Gastroesophageal sphincter (tissue), 3 donors: ENCODE results near the gene ARHGEF33.

ENCODE experiments used
- EP300 ChIP-seq: sonication (generic); formaldehyde crosslinking; IDR thresholded peaks from one replicate; pipeline ENCODE4 v1.6.1; 2017; ENCODE audit warnings: antibody characterized with exemption, mild to moderate bottlenecking
- POLR2A ChIP-seq, 2 donors: fragments of 450-650 bp; IDR thresholded peaks; one replicate each; pipeline ENCODE4 v1.6.1; 2017; ENCODE audit warnings: antibody characterized with exemption in 2 of 2, mild to moderate bottlenecking in 2 of 2, moderate library complexity in 1 of 2
- POLR2AphosphoS5 ChIP-seq: sonication (generic); formaldehyde crosslinking; IDR thresholded peaks from one replicate; pipeline ENCODE4 v1.6.1; 2017; ENCODE audit warnings: antibody characterized with exemption
- TF ChIP-seq, protein P1 (sequence below), 4 experiments: fragments of 200-600 bp in 2 of 4; fragments of 450-650 bp in 2 of 4; sonication (generic) in 1 of 4; IDR thresholded peaks; one replicate each; pipeline ENCODE4 v1.5.1; 2017 to 2019; ENCODE audit warnings: antibody characterized with exemption in 4 of 4, mild to moderate bottlenecking in 2 of 4, moderate library complexity in 2 of 4

DNA sequence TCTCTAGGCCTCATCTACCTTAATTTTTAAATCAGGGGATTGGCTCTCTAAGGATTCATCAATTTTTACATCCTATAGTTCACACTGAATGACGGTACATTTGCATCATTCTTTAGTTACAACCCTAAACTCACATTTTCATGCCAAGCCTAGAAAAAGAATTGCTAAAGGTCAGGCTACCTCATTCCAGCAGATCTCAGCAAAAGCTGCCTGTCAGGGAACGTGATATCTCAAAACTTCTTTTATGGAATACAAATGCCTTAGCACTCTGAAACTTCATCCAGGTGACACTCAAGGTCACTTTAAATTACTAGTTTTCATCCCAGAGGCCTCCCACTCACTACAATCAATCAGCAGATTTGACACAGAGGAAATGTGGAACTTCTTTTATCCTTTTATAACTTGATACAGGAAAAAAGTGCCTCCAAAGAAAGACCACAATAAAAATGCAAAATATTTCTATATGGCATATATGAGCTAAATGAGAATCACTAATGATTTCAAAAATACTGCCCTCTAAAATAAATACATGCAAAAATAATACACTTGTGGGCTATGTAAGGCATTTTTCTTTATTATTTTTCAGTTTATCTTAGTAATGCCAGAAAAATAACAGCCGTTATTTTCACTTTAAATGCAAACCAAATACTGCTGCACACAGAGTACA is 91.5 kb downstream of the ARHGEF33 start:
- TF ChIP-seq, protein P1, sequence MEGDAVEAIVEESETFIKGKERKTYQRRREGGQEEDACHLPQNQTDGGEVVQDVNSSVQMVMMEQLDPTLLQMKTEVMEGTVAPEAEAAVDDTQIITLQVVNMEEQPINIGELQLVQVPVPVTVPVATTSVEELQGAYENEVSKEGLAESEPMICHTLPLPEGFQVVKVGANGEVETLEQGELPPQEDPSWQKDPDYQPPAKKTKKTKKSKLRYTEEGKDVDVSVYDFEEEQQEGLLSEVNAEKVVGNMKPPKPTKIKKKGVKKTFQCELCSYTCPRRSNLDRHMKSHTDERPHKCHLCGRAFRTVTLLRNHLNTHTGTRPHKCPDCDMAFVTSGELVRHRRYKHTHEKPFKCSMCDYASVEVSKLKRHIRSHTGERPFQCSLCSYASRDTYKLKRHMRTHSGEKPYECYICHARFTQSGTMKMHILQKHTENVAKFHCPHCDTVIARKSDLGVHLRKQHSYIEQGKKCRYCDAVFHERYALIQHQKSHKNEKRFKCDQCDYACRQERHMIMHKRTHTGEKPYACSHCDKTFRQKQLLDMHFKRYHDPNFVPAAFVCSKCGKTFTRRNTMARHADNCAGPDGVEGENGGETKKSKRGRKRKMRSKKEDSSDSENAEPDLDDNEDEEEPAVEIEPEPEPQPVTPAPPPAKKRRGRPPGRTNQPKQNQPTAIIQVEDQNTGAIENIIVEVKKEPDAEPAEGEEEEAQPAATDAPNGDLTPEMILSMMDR (IDR thresholded peaks at IDR 0.05), result no peak
- no peak for TF ChIP-seq POLR2AphosphoS5
- no peak for TF ChIP-seq POLR2A (IDR thresholded peaks at IDR 0.05)
- TF ChIP-seq EP300, result no peak
